Neural crest cell (in vitro differentiated cells): Measurements from ENCODE around the gene CCDC86. TPM values are rescaled to one million over a fixed set of nuclear protein-coding genes. Genes with fewer than 3 reads are reported as not detected.

Experiments used
- DNase-seq: peaks from one replicate; pipeline ENCODE4 v3.0.0; 2021; ENCODE audit warnings: low read depth, mixed read lengths, low spot score
- H3K27ac Mint-ChIP-seq: one replicate; pipeline ENCODE4 v1.8.0; 2021; ENCODE audit warnings: mild to moderate bottlenecking, mixed read lengths; ENCODE audit not compliant: unreplicated experiment
- H3K27me3 Mint-ChIP-seq: 2 replicates; pipeline ENCODE4 v1.8.0; 2021; ENCODE audit warnings: low read depth, mild to moderate bottlenecking, mixed read lengths
- H3K36me3 Mint-ChIP-seq: 2 replicates; pipeline ENCODE4 v1.8.0; 2021; ENCODE audit warnings: low read depth, mild to moderate bottlenecking, mixed read lengths
- H3K4me1 Mint-ChIP-seq: 2 replicates; pipeline ENCODE4 v1.8.0; 2021; ENCODE audit warnings: mixed read lengths
- H3K4me3 Mint-ChIP-seq: one replicate; pipeline ENCODE4 v1.8.0; 2021; ENCODE audit warnings: mild to moderate bottlenecking, mixed read lengths
- H3K9me3 Mint-ChIP-seq: 2 replicates; pipeline ENCODE4 v1.8.0; 2021; ENCODE audit warnings: mixed read lengths
- CTCF ChIP-seq: fragments of 200-600 bp; sonication (generic); conservative IDR thresholded peaks from 2 replicates; pipeline ENCODE4 v1.5.0; 2021; ENCODE audit warnings: antibody characterized with exemption, mild to moderate bottlenecking
- total RNA-seq: library from RNA; stranded (reverse); gene quantifications from 2 replicates; pipeline ENCODE4 v1.2.1, GENCODE V29; 2021

Gene CCDC86
- total RNA-seq, 1 donor from 2014 or later: 41.6 TPM

GRCh38 chr11:60871378-60872061 lies 29.6 kb downstream of the CCDC86 start:
- H3K27me3 Mint-ChIP-seq: no peaks in the 10 kb centered on the region
- H3K27ac Mint-ChIP-seq: no peak overlapping the region
- no peaks in the 10 kb centered on the region for H3K36me3 Mint-ChIP-seq
- TF ChIP-seq CTCF: no peak
- no peaks in the 10 kb centered on the region for H3K4me1 Mint-ChIP-seq
- no peak for DNase-seq
- H3K4me3 Mint-ChIP-seq: no peak overlapping the region
- no peaks in the 10 kb centered on the region for H3K9me3 Mint-ChIP-seq

DNA sequence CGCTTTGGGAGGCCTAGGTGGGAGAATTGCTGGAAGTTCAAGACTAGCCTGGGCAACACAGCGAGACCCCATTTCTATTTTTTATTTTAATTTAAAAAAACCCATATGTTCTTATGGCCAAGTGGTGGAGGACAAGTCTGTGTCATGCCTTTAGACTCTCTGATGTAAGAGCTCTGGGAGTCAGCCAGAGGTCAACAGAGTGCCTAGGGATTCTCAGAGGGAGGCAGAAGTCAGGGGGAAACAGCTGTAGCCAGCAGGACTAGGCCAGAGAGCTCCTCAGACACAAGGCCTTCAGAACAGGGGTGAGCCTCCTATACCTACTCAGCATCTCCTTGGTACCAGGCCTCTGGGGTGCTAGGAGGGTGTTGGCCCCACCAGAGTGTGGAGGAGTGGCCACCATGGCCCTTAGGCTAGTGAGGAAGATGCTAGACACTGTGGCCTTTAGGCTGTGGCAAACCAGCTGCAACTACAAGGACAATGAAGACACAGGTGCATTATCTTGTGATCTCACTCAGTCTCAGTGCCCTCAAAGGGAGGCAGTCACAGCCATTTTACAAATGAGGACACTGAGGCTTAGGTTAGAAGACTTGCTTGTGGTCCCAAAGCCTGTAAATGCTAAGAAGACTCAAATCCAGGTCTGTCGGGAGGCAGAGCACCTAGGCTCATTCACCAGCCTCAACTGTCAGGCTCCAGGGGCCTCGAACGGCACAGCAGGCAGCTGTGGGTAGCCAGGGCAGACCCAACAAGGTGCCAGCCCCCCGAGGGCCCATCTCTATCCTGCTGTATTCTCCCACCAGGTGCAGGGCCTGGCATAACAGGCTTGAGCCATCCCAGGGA lies 30.4 kb downstream of the CCDC86 start:
- Mint-ChIP-seq H3K27me3 (no peaks in the 10 kb centered on the region), H3K27ac (no peak overlapping the region), H3K36me3 (no peaks in the 10 kb centered on the region), H3K4me1 (no peaks in the 10 kb centered on the region), H3K9me3 (no peaks in the 10 kb centered on the region), H3K4me3 (no peak overlapping the region)
- no peak for TF ChIP-seq CTCF
- no peak for DNase-seq

- DNase-seq: no peak
- Mint-ChIP-seq H3K36me3 (no peaks in the 10 kb centered on the region), H3K27me3 (no peaks in the 10 kb centered on the region)
Observed at GRCh38 chr11:60872961-60873524, 31.1 kb downstream of the CCDC86 start.

GRCh38 chr11:60873533-60873932 lies 31.6 kb downstream of the CCDC86 start:
- no peak for DNase-seq
- no peak overlapping the region for H3K4me3 Mint-ChIP-seq

More at GRCh38 chr11:60872961-60873524, 31.1 kb downstream of the CCDC86 start:
- Mint-ChIP-seq H3K27ac (peak overlapping the region; percentile 50), H3K4me3 (no peak overlapping the region), H3K4me1 (no peaks in the 10 kb centered on the region), H3K9me3 (no peaks in the 10 kb centered on the region)
- TF ChIP-seq CTCF: no peak

More at GRCh38 chr11:60873533-60873932, 31.6 kb downstream of the CCDC86 start:
- H3K9me3 Mint-ChIP-seq: no peaks in the 10 kb centered on the region
- H3K27ac Mint-ChIP-seq: no peak overlapping the region
- no peak for TF ChIP-seq CTCF
- no peaks in the 10 kb centered on the region for H3K36me3 Mint-ChIP-seq
- H3K27me3 Mint-ChIP-seq: no peaks in the 10 kb centered on the region
- H3K4me1 Mint-ChIP-seq: no peaks in the 10 kb centered on the region
